NCI-H510A (cell line): ENCODE data around the gene MRPL55.

Experiments
- DNase-seq: peaks from one replicate; lab custom pipeline; 2025; lab: John Stamatoyannopoulos, UW

Gene MRPL55

GRCh38 chr1:228070173-228070572 is 38.9 kb downstream of the MRPL55 start:
- no peak for DNase-seq

DNA sequence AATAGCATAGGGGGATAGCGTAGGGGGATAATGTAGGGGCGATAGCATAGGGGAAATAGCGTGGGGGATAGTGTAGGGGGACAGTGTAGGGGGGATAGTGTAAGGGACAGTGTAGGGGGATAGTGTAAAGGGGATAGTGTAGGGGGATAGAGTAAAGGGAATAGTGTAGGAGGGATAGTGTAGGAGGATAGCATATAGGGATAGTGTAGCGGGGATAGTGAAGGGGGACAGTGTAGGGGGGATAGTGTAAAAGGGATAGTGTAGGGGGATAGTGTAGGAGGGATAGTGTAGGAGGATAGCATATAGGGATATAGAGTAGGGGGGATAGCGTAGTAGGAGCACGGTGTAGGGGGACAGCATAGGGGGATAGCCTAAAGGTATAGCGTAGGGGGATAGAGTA is 40.7 kb downstream of the MRPL55 start:
- DNase-seq: no peak

DNA sequence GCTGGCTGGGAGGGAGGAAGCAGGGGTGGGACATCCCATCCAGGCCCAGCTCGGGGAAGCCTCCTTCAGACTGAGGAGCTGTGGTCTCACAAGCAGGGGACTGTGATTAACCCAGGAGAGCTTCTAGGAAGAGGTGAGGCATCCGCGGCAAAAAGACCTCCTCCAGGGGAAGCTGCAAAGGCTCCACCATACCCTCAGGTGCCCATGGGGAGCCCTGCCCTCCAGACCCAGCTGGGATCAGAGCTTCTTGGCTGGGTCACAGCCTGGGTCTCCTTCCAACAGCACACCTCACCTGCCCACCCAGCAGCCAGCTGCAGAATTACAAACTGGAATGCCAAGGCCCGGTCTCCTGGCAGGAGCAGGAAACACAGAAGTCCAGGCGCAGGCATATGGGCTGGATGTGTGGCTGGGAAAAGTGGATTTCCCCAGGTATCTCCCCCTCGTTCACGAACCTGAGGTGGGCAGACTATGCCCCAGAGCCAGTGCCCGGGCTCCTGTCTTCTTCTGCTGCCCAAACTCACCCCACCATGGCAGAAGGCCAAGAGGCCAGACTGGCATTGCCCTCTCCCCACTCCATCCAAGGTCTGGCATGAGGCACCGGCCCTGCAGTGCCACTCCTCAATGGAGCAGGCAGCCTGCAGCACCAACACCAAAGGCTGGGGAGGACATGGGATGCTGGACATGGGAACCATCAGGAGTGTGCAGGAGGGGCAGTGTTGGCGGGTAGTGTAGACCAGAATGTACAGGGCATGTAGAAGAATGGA is 42.0 kb downstream of the MRPL55 start:
- DNase-seq: no peak

DNA sequence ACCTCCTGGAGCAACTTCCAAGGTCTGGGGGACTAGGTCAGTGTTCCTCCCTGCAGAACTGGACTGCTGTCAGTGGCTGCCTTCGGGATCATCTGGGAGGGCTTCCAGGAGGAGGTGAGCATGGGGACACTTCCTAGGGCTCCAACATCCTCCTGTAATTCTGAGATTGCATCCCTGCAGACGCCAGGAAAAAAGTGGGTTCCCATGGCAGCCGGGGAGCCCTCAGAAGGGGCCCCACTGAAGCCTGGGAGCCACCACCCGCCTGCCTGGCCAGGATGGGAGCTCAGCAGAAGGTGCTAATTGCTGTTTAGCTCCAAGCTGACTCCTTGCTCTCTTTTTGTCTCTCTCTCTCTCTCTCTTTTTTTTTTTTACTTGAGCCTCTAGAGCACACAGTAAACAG is 42.7 kb downstream of the MRPL55 start:
- DNase-seq: no peak

- no peak for DNase-seq
Measured at GRCh38 chr1:228065543-228066347, 43.4 kb downstream of the MRPL55 start.

DNA sequence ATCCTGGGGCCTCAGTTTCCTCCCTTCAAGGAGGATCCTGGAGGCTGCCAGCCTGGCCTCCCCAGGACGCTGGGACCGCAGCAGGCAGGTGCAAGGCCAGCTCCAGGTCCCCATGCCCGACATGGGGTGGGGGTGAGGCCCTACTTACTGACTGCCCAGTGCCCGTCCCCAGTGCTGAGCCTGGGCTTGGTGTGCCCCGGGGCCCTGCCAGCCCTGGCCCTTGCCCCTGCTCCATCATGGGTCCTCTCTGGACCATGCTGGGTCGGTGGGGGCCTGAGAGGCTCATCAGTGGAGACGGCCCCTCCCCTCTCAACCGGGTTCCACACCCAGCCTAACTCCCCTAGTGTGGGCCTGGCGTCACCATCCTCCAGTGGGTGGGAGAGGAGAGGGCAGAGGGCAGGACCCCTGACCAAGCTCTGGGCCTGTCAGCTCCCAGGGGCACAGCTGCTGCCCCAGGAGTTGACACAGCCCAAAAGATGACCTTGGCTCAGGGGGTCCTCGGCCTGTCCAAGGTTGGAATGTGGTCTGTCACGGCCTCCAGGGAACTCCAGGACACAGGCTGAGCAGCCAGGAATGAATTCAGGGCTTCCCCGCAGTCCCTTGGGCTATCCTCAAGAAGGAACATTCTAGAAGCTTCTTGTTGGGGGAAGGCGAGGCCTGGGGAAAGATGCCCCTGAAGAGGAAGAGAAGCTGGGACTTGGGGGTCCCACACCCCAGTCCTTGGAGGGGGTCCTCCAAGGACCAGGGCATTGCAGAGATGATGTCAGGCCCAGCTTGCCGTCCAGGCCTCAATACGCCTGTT is 44.2 kb downstream of the MRPL55 start:
- DNase-seq: no peak

- DNase-seq: no peak
Measured at GRCh38 chr1:228064296-228064695, 44.8 kb downstream of the MRPL55 start.

DNA sequence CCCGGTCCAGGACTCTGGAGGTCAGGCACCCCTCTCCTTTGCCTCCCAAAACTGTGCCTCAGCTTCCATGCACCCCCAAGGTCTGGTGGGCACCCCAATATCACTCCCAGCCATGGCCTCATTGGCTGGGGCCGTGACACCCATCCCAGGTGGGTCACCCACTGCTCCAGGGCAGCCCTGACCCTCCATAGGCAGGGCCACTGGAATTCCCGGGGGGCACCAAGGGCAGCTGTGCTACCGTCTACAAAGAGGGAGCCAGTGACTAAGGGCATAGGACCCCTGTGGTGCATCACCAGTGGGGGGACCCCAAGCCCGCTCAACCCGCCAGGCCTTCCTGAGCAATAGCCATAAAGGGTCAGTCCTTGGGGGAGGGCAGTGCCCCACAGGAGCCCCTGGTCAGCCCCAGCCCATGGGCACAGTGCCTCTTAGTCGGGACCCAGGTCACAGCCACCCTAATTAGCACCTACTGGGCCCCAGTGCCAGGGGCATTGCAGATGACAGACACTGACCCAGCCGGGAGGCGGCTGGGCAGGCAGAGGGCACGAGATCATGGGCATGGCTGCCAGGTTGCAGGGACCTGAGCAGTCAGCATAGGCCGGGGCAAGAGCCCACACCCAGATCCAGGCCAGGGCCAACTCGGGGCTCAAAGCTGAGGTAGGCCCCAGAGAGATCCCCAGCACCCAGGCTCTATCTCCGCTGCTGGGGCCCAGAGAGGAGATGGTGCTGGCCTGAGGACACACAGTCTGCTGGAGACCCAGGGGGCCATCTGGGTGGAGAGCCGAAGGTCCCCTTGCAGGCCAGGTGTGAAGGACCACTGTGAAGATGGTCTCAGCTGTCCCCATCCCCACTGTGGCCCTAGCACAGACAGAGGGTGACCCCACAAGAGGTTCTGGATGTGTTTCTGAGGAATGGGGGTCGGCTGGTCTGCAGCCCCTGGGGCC is 45.6 kb downstream of the MRPL55 start:
- no peak for DNase-seq

GRCh38 chr1:228062812-228063211 is 46.3 kb downstream of the MRPL55 start:
- no peak for DNase-seq

GRCh38 chr1:228062085-228062791 is 46.9 kb downstream of the MRPL55 start:
- no peak for DNase-seq

GRCh38 chr1:228061411-228062084 is 47.6 kb downstream of the MRPL55 start:
- DNase-seq: no peak

DNA sequence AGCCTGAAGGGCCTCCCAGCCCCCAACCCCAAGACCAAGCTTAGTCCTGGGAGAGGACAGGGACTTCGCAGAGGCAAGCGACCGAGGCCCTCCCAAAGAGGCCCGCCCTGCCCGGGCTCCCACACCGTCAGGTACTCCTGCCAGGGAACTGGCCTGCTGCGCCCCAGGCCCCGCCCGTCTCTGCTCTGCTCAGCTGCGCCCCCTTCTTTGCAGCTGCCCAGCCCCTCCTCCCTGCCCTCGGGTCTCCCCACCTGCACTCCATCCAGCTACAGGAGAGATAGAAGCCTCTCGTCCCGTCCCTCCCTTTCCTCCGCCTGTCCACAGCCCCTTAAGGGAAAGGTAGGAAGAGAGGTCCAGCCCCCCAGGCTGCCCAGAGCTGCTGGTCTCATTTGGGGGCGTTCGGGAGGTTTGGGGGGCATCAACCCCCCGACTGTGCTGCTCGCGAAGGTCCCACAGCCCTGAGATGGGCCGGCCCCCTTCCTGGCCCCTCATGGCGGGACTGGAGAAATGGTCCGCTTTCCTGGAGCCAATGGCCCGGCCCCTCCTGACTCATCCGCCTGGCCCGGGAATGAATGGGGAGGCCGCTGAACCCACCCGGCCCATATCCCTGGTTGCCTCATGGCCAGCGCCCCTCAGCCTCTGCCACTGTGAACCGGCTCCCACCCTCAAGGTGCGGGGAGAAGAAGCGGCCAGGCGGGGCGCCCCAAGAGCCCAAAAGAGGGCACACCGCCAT is 48.5 kb downstream of the MRPL55 start:
- DNase-seq: no peak

GRCh38 chr1:228059634-228060457 is 49.3 kb downstream of the MRPL55 start:
- no peak for DNase-seq

GRCh38 chr1:228058949-228059633 is 50.0 kb downstream of the MRPL55 start:
- no peak for DNase-seq

DNA sequence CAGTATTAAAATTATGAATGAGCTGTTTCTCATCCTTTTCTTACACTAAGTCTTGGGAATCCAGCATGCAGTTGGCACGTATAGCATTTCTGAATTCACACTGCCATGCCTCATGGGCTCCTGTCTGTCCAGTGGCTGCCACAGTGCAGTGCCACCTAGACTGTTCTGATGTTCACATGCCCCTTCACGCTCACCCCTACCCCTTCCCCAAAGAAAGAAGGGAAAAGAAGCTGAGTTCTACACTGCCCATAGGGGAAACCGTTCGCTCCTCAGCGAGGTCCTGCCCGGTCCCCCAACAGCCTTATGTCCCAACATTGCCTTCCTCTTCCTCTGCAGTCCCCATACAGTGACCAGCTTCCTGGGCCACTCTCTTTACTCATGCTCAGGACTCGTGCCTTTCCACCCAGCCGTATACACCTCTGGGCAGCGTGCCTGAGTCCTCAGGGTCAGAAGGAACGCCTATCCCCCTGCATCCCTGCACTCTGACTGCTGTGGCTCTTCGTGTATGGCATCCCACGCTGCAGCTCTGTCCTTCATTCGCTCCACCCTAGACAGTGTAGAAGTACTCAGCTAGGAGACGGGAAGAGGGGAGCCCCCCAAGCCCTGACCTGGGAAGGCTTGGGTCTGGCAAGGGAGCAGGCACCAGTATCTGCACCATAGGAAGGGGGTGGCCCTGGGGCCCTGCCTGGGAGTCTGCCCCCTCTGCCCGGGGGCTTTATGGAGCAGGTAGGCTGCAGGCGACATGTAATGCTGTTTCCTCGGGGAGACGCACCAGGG is 50.7 kb downstream of the MRPL55 start:
- DNase-seq: no peak
